Peyer's patch (tissue), 4 donors: ENCODE measurements around the gene CCDC69.

ENCODE experiments used
- POLR2A ChIP-seq, 2 donors: fragments of 450-650 bp; IDR thresholded peaks; one replicate each; pipeline ENCODE4 v1.5.1; 2017; ENCODE audit warnings: antibody characterized with exemption in 2 of 2, mild to moderate bottlenecking in 2 of 2, moderate library complexity in 2 of 2
- TF ChIP-seq, protein P1 (sequence below), 6 experiments: fragments of 450-650 bp in 4 of 6; fragments of 200-600 bp in 2 of 6; sonication (generic) in 1 of 6; IDR thresholded peaks; one replicate each; pipeline ENCODE4 v1.5.1; 2017 to 2019; ENCODE audit warnings: antibody characterized with exemption in 6 of 6, mild to moderate bottlenecking in 3 of 6, moderate library complexity in 1 of 6

DNA sequence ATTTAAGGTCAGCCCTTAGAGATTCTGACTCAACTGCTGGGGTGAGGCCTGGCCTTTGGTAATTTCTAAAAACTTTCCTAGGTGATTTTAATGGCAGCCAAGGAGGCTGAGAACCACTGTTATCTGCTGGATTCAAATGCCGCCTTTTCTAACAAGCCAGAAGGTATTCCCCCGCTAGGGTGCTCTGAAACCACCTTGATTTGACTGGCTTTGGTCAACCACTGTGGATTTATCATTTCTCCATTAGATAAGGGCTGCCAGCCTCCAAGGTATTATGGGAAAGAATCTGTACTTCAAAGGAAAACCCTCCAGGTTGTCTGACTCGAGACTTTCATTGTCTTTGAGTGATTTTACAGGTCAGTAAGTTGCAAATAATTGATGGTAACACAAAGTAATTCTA lies 70.6 kb downstream of the CCDC69 start:
- TF ChIP-seq POLR2A (IDR thresholded peaks at IDR 0.05): no peak
- TF ChIP-seq, protein P1, sequence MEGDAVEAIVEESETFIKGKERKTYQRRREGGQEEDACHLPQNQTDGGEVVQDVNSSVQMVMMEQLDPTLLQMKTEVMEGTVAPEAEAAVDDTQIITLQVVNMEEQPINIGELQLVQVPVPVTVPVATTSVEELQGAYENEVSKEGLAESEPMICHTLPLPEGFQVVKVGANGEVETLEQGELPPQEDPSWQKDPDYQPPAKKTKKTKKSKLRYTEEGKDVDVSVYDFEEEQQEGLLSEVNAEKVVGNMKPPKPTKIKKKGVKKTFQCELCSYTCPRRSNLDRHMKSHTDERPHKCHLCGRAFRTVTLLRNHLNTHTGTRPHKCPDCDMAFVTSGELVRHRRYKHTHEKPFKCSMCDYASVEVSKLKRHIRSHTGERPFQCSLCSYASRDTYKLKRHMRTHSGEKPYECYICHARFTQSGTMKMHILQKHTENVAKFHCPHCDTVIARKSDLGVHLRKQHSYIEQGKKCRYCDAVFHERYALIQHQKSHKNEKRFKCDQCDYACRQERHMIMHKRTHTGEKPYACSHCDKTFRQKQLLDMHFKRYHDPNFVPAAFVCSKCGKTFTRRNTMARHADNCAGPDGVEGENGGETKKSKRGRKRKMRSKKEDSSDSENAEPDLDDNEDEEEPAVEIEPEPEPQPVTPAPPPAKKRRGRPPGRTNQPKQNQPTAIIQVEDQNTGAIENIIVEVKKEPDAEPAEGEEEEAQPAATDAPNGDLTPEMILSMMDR (IDR thresholded peaks at IDR 0.05): no peak
